Measurements from ENCODE around the gene KRTAP5-6.

The KRTAP5-6 gene

GRCh38 chr11:1734641-1735081 lies 37.7 kb downstream of the KRTAP5-6 start:
- DNase-seq, result no peak

GRCh38 chr11:1735271-1735670 lies 38.3 kb downstream of the KRTAP5-6 start:
- no peak for DNase-seq

DNA sequence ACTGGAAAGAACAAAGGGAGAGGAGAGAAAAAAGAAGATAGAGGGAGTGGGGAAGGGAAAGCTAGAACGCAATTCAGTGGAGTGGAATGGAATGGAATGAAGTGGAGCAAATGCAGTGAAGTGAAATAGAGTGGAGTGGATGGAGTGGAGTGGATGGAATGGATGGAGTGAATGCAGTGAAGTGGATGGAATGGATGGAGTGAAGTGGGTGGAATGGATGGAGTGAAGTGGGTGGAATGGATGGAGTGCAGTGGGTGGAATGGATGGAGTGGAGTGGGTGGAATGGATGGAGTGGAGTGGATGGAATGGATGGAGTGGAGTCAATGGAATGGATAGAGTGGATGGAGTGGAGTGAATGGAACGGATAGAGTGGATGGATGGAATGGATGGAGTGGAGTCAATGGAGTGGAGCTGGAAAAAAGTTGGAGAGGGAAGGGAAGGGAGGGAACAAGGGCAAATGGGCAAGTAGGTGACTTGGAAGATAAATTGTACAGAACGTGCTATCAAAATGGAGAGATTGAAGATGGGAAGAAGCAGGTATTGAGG lies 39.5 kb downstream of the KRTAP5-6 start:
- no peak for DNase-seq

- DNase-seq, result no peak
Observed at GRCh38 chr11:1737080-1737757, 40.2 kb downstream of the KRTAP5-6 start.

GRCh38 chr11:1738380-1738779 lies 41.4 kb downstream of the KRTAP5-6 start:
- DNase-seq, result no peak

DNA sequence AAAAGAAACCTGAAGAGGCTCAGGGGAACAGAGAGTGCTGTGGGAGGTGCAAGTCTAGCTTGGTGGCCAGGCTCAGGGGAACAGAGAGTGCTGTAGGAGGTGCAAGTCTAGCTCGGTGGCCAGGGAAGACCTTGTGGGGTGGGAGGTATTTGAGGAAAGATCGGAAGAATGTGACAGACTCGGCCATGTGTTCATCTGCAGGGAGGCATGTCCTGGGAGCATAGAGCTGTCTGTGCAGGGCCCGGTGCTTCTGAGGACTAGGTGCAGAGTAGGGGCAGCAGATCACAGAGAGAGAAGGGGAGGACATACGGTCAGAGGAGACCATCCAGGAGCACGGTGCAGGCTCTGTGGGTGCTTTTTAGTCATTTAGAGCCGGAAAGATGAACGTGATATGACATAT lies 42.6 kb downstream of the KRTAP5-6 start:
- no peak for DNase-seq

GRCh38 chr11:1740786-1741530 lies 44.0 kb downstream of the KRTAP5-6 start:
- no peak for DNase-seq

- DNase-seq, result no peak
Observed at GRCh38 chr11:1741741-1742140, 44.7 kb downstream of the KRTAP5-6 start.

DNA sequence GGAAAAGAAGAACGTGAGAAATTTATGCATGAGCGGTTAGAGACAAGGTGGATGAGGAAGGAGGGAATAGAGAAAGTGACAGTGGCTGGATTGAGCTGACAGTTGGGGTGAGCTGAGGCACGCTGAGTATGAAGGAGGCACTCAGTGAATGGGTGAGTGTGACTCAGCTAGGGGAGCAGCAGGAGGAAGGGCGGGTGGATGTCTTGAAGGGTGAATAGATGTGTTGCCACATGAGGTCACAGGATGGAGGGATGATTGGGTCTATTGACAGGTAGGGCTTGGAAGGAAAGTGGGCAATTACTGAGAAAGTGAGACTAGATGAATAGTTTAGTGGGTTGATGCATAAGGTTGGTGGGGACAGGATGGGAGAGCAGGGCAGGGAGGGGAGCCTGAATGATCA lies 45.4 kb downstream of the KRTAP5-6 start:
- no peak for DNase-seq

GRCh38 chr11:1742869-1743584 lies 46.0 kb downstream of the KRTAP5-6 start:
- no peak for DNase-seq

- no peak for DNase-seq
Observed at GRCh38 chr11:1743585-1744136, 46.7 kb downstream of the KRTAP5-6 start.

DNA sequence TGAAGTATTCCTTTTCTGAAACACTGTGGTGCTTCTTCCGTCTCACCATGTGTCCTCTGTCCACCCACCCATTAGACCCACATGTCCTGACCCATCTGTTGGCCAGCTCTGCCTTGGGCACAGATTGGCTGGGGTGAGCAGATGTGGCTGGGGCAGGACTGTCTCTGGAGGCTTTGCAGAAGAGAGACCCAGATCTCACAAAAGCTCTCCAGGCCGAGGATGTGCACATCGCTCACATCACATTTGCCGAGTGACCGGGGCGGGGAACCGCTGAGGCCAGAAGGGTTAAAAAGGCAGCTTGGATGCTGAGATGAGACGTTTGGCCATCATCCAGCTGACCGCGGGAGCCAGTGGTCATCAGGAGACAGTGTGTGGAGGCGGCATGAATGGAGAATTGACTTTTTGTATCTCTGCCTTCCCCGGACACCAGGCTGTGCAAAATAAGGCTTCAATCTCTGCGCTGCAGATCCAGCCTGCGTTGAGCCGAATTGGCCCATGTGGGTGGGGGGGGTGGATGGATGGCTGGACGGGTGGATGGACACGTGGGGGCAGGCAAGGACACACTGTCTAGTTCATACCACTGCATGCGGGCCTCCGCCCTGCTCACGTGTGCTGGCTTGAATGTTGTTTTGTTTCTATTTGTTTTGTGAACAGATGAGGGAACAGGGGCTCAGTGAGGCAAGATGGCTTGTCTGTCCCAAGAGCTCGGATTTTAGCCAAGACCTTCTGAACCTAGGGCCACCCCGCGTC lies 47.3 kb downstream of the KRTAP5-6 start:
- DNase-seq, result peak in 1 of 2 experiments; percentile 63

- DNase-seq, result peak; percentile 59 to 89
Observed at GRCh38 chr11:1744891-1745700, 48.1 kb downstream of the KRTAP5-6 start.

DNA sequence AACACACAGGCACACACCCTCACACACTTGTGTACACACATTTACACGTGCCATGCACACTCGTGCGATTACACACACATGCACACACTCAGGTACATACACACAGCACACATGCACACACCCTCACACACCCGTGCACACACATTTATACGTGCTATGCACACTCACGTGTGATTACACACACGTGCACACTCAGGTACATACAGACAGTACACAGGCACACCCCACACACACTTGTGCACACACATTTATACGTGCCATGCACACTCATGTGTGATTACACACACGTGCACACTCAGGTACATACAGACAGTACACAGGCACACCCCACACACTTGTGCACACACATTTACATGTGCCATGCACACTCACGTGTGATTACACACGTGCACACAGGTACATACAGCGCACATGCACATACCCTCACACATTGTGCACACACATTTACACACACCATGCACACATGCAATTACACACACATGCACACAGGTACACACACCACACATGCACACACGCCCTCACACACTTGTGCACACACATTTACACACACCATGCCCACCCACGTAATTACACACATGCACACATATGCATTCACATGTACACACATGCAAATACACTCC lies 48.8 kb downstream of the KRTAP5-6 start:
- DNase-seq, result no peak

DNA sequence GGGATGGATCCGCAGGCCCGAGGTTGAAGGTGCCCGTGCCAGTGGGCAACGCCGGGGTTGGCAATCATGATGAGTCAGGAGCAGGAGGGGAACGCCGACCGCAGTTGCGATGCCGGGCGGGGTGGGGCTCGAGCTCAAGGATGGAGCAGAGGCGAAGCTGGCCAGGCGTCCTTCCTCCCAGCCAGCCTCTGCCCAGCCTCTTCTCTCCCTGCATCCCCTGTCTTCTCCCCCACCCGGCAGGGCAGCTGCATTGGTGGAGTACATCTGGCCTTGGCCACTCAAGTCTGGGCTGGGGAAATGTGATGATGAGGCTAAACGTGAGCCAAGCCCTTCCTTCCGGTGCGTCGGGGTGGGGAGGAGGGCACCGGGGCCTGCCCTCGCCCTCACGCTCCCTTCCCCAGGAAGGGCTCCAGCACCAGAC lies 49.5 kb downstream of the KRTAP5-6 start:
- no peak for DNase-seq

DNA sequence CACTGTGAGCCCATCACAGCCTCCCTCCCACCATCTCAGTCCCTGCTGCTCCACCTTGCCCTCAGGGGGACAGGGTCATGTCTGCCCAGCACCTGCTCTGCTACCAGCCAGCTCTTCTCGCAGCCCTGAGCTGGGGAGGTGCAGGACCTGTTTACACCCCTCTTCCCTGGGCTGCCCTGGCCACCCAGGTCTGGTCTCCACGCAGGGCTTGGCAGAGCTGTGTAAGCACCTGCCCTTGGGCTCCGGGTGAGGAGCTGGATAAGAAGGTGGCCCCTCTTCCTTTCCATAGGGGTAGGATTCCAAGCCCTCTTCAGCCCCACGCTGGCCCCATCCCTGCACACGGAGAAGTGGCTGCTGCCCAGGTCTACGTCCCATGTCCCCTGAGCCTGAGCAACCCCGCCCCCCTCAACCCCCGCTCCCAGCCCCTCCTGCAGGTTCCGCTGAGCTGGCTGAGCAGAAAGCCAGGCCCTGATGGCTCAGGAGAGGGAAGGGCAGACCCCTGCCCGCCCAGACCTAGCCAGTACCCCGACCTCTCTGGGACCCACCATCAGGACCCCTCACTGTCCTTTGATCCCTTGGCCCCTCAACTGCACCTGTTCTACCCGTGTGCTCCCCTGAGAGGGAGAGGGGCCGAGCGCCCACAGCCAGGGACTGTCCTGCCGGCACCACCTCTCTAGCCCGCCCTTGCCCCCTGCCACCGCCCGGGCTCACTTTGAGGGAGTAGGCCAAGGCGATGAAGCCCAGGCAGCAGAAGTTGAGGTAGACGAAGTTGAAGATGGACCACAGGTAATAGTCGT lies 50.2 kb downstream of the KRTAP5-6 start:
- no peak for DNase-seq
